HepG2 (cell line): ENCODE measurements around the gene SOCS7. TPM values are rescaled to one million over a fixed set of nuclear protein-coding genes. Genes with fewer than 3 reads are reported as not detected.

Experiments used
- ATAC-seq: fragments of 200-7000 bp; cut with Tn5 transposase; 3 replicates; pipeline ENCODE4 v1.9.1; 2020; ENCODE audit warnings: mild to moderate bottlenecking, moderate library complexity
- BruUV-seq: library from RNA; stranded (reverse); fragments of 400-500 nt; replicated peaks from 2 replicates; lab custom pipeline; 2021; lab: Mats Ljungman, UMichigan
- CTCF ChIA-PET: fragments of 300-600 bp; formaldehyde crosslinking; extraction: SDS; loops from one replicate; lab custom pipeline; 2021; ENCODE audit warnings: low total read pairs, inconsistent platforms, low intra/inter-chr PET ratio; lab: Yijun Ruan, JAX
- POLR2A ChIA-PET: fragments of 350-600 bp; sonication (Branson Sonifier 250); formaldehyde crosslinking; loops from one replicate; lab custom pipeline; 2020; ENCODE audit warnings: antibody characterized with exemption, inconsistent platforms; lab: Yijun Ruan, JAX
- DNase-seq: peaks from one replicate; pipeline ENCODE4 v3.0.0-alpha.2; 2015; ENCODE audit warnings: low spot score
- FAIRE-seq: peaks from 3 replicates; lab custom pipeline; 2011; peaks lifted over from hg19 to GRCh38; lab: Jason Lieb, UNC
- H2AFZ ChIP-seq: one replicate; pipeline ENCODE4 v1.6.1; 2011; ENCODE audit warnings: low read length, inconsistent platforms
- H3K27ac ChIP-seq: fragments of 300-600 bp; 3 replicates; pipeline ENCODE4 v1.8.0; 2011; ENCODE audit warnings: mixed run types, mild to moderate bottlenecking, mixed read lengths, low read length, inconsistent platforms; ENCODE audit not compliant: insufficient read depth; ENCODE audit errors: extremely low read length
- H3K27me3 ChIP-seq, 2 experiments: fragments of 200-600 bp in 1 of 2; 2 replicates in 1 of 2; 3 replicates in 1 of 2; pipeline versions ENCODE4 v1.6.0 to v1.8.0; 2011; ENCODE audit warnings: low read length in 2 of 2, mild to moderate bottlenecking in 2 of 2, moderate library complexity in 2 of 2, inconsistent platforms in 1 of 2; ENCODE audit not compliant: insufficient read depth in 2 of 2, control insufficient read depth in 1 of 2
- H3K36me3 ChIP-seq, 2 experiments: fragments of 200-600 bp in 1 of 2; replicated peaks in 1 of 2; 2 replicates in 1 of 2; 3 replicates in 1 of 2; pipeline versions ENCODE4 v1.5.1 to v1.8.0; 2011; ENCODE audit warnings: low read length in 2 of 2, inconsistent platforms in 1 of 2; ENCODE audit not compliant: insufficient read depth in 2 of 2, control insufficient read depth in 1 of 2
- H3K4me1 ChIP-seq: 2 replicates; pipeline ENCODE4 v1.5.1; 2012; ENCODE audit warnings: low read length, inconsistent platforms; ENCODE audit not compliant: insufficient read depth
- H3K4me2 ChIP-seq: 2 replicates; pipeline ENCODE4 v1.6.0; 2011; ENCODE audit warnings: low read depth, low read length, inconsistent platforms
- H3K4me3 ChIP-seq, 3 experiments: fragments of 200-600 bp in 1 of 3; sonication (generic), shearing (Covaris generic) in 1 of 3; replicated peaks in 1 of 3; 2 replicates each; pipeline ENCODE4 v1.5.1; 2011 to 2016; ENCODE audit warnings: low read length in 3 of 3, inconsistent platforms in 2 of 3, low read depth in 2 of 3, mild to moderate bottlenecking in 2 of 3, control low read depth in 1 of 3, mixed read lengths in 1 of 3; ENCODE audit not compliant: insufficient read depth in 1 of 3
- H3K79me2 ChIP-seq: one replicate; pipeline ENCODE4 v1.6.1; 2011; ENCODE audit warnings: low read length, inconsistent platforms; ENCODE audit not compliant: insufficient read depth
- H3K9ac ChIP-seq: 2 replicates; pipeline ENCODE4 v1.6.0; 2011; ENCODE audit warnings: mild to moderate bottlenecking, low read depth, low read length, inconsistent platforms; ENCODE audit not compliant: insufficient read depth
- H3K9me3 ChIP-seq: 2 replicates; pipeline ENCODE4 v1.5.1; 2012; ENCODE audit warnings: mild to moderate bottlenecking, low read length
- H4K20me1 ChIP-seq: 2 replicates; pipeline ENCODE4 v1.6.0; 2011; ENCODE audit warnings: inconsistent platforms, mild to moderate bottlenecking, low read length, moderate library complexity; ENCODE audit not compliant: insufficient read depth
- BHLHE40 ChIP-seq: IDR thresholded peaks from 2 replicates; pipeline ENCODE4 v1.6.1; 2011; ENCODE audit warnings: low read length, improper control_type of control experiment
- DR1 ChIP-seq: sonication (generic); formaldehyde crosslinking; IDR thresholded peaks from 2 replicates; pipeline ENCODE4 v1.8.0; 2021; ENCODE audit warnings: mild to moderate bottlenecking, missing genetic modification reagents, inconsistent platforms
- EZH2 ChIP-seq: conservative IDR thresholded peaks from 2 replicates; pipeline ENCODE4 v1.6.1; 2012; ENCODE audit warnings: mild to moderate bottlenecking, low read depth, low read length, moderate library complexity
- MTA1 ChIP-seq: sonication (generic); formaldehyde crosslinking; IDR thresholded peaks from 2 replicates; pipeline ENCODE4 v1.4.0; 2020; ENCODE audit warnings: missing genetic modification reagents, mild to moderate bottlenecking, borderline replicate concordance
- NFIC ChIP-seq: IDR thresholded peaks from 2 replicates; pipeline ENCODE4 v1.6.1; 2012; ENCODE audit warnings: mild to moderate bottlenecking, low read length, inconsistent platforms
- RXRA ChIP-seq: sonication (generic); formaldehyde crosslinking; IDR thresholded peaks from 2 replicates; pipeline ENCODE4 v1.5.1; 2020; ENCODE audit warnings: missing genetic modification reagents
- SALL1 ChIP-seq: sonication (generic); formaldehyde crosslinking; IDR thresholded peaks from 2 replicates; pipeline ENCODE4 v1.8.0; 2022; ENCODE audit warnings: mild to moderate bottlenecking, missing genetic modification reagents
- SMC3 ChIP-seq: IDR thresholded peaks from 2 replicates; pipeline ENCODE4 v1.6.1; 2011; ENCODE audit warnings: low read length, improper control_type of control experiment
- STAG1 ChIP-seq: sonication (generic); formaldehyde crosslinking; IDR thresholded peaks from 2 replicates; pipeline ENCODE4 v1.4.0; 2020; ENCODE audit warnings: missing genetic modification reagents
- TCF7 ChIP-seq: sonication (generic); IDR thresholded peaks from 2 replicates; pipeline ENCODE4 v1.6.1; 2016; ENCODE audit warnings: antibody characterized with exemption, low read depth
- YY1 ChIP-seq: IDR thresholded peaks from 2 replicates; pipeline ENCODE4 v1.6.1; 2011; ENCODE audit warnings: low read length, low read depth, moderate library complexity, mild to moderate bottlenecking; ENCODE audit not compliant: insufficient read depth, insufficient replicate concordance
- ZFYVE20 ChIP-seq: sonication (generic); formaldehyde crosslinking; IDR thresholded peaks from 2 replicates; pipeline ENCODE4 v1.8.0; 2023; ENCODE audit warnings: low read depth, mild to moderate bottlenecking, moderate library complexity, missing genetic modification reagents, borderline replicate concordance
- ZNF550 ChIP-seq: sonication (generic); formaldehyde crosslinking; IDR thresholded peaks from 2 replicates; pipeline ENCODE4 v1.4.0; 2020; ENCODE audit warnings: mild to moderate bottlenecking, missing genetic modification reagents, borderline replicate concordance
- ZSCAN25 ChIP-seq: sonication (generic); formaldehyde crosslinking; IDR thresholded peaks from 2 replicates; pipeline ENCODE4 v1.8.0; 2022; ENCODE audit warnings: mild to moderate bottlenecking, missing genetic modification reagents
- ZZZ3 ChIP-seq: sonication (generic); formaldehyde crosslinking; IDR thresholded peaks from 2 replicates; pipeline ENCODE4 v1.4.0; 2020; ENCODE audit warnings: missing genetic modification reagents, mild to moderate bottlenecking, borderline replicate concordance
- WGBS: methylation state at CpG from one replicate; pipeline ENCODE4 v1.1.6; 2017; ENCODE audit warnings: low lambda C conversion rate; 5-methylcytosine and 5-hydroxymethylcytosine counted together
- in situ Hi-C: cut with HindIII; loops from 2 replicates; pipeline ENCODE4 v1.10.0; 2017; ENCODE audit warnings: low pct_unique_long_range_greater_than_20kb; ENCODE audit not compliant: extremely low pct_ligation_motif_present
- intact Hi-C: fragments of 100-400 bp; cut with micrococcal nuclease; formaldehyde crosslinking; loops from one replicate; pipeline ENCODE4 v1.10.0; 2022; ENCODE audit not compliant: unreplicated experiment
- polyA plus RNA-seq, 8 experiments: library from polyadenylated mRNA; depleted of rRNA in 3 of 8; stranded (reverse) in 7 of 8; unstranded in 1 of 8; fragments of >200 nt; fragmentation: Illumina TruSeq in 4 of 8; extraction: Trizol in 4 of 8; gene quantifications; 2 replicates each; pipeline versions ENCODE4 v1.2.1 to v1.2.3, GENCODE V29; 2011 to 2016; ENCODE audit warnings: low read depth in 4 of 8, missing spikeins in 1 of 8, mixed read lengths in 1 of 8; ENCODE audit not compliant: insufficient read depth in 1 of 8
- total RNA-seq, 5 experiments: library from RNA; depleted of rRNA; stranded (reverse); fragments of >200 nt; fragmentation: Illumina TruSeq; extraction: Trizol; gene quantifications; 2 replicates each; pipeline ENCODE4 v1.2.3, GENCODE V29; 2016; ENCODE audit warnings: low read depth in 1 of 5
- TF ChIP-seq, protein P1 (sequence below): sonication (generic); formaldehyde crosslinking; IDR thresholded peaks from 2 replicates; pipeline ENCODE4 v1.5.1; 2020; ENCODE audit warnings: mild to moderate bottlenecking, missing genetic modification reagents, borderline replicate concordance

The SOCS7 gene
- total and polyA plus RNA-seq, 2 of the 13 experiments (the other 11 are each of a cell fraction or from before 2014, with no cell fraction given), result 19.2 to 24.2 TPM

- Histone ChIP-seq H3K4me3 (no peak overlapping the region), H3K9me3 (no peaks in the 10 kb centered on the region), H3K4me1 (no peaks in the 10 kb centered on the region), H3K36me3 (no peaks in the 10 kb centered on the region), H3K27ac (no peak overlapping the region), H3K9ac (no peak overlapping the region), H3K79me2 (no peaks in the 10 kb centered on the region), H2AFZ (no peak overlapping the region), H4K20me1 (no peaks in the 10 kb centered on the region; the same call in 1 of the 2 replicates), H3K4me2 (no peak overlapping the region), H3K27me3 (peaks cover 7 to 60% of the 10 kb centered on the region in 2 experiments; a peak in 4 of 5 replicates)
- FAIRE-seq (no peak), ATAC-seq (peak; percentile 10), DNase-seq (no peak)
- BruUV-seq, result no TSS peak
- 0% methylated on average over 3 of the region's 7 CpGs for WGBS
- POLR2A ChIA-PET, result no interaction called here
- CTCF ChIA-PET, result interaction anchor here (1.3 to 2.4 kb wide), 4 partner anchors 32 to 224 kb away, joined by 9 to 21 read pairs (median 15); no protein-coding TSS in a partner anchor
- in situ Hi-C loops (no loop called here), intact Hi-C loops (loop anchor here (1.0 to 2.0 kb wide), 2 partner anchors 31 to 41 kb away; no protein-coding TSS in a partner anchor)
- no peak for TF ChIP-seq SALL1 (CRISPR knock-in tag)
- TF ChIP-seq ZZZ3 (CRISPR knock-in tag), result 0 out of 2 replicates have a peak, but pooled peaks have one; percentile 37
- no peak for TF ChIP-seq ZFYVE20 (CRISPR knock-in tag)
- TF ChIP-seq MTA1 (CRISPR knock-in tag), result 0 out of 2 replicates have a peak, but pooled peaks have one; percentile 5
Observed at GRCh38 chr17:38443356-38444031, 91.8 kb downstream of the SOCS7 start.

- intact Hi-C loops, result loop anchor here (1.0 to 2.0 kb wide), 2 partner anchors 30 to 41 kb away; no protein-coding TSS in a partner anchor
- in situ Hi-C loops, result no loop called here
- Histone ChIP-seq H3K79me2 (no peaks in the 10 kb centered on the region), H3K4me1 (peaks cover 4% of the 10 kb centered on the region), H4K20me1 (no peaks in the 10 kb centered on the region; the same call in 1 of the 2 replicates), H3K27me3 (peaks cover 7 to 63% of the 10 kb centered on the region in 2 experiments; a peak in 4 of 5 replicates), H3K4me2 (no peak overlapping the region), H3K27ac (no peak overlapping the region), H3K9ac (no peak overlapping the region), H3K36me3 (no peaks in the 10 kb centered on the region), H3K9me3 (no peaks in the 10 kb centered on the region), H3K4me3 (no peak overlapping the region), H2AFZ (no peak overlapping the region)
- ATAC-seq (peak; percentile 95), DNase-seq (peak; percentile 57), FAIRE-seq (no peak)
- 6% methylated on average over 13 of the region's 14 CpGs for WGBS
- CTCF ChIA-PET, result interaction anchor here (1.3 to 2.4 kb wide), 4 partner anchors 31 to 223 kb away, joined by 9 to 21 read pairs (median 15); no protein-coding TSS in a partner anchor
- POLR2A ChIA-PET, result no interaction called here
- BruUV-seq, result no TSS peak
- peak; percentile 55; the same call in 1 of the 2 replicates for TF ChIP-seq BHLHE40
- TF ChIP-seq TCF7, result no peak
- TF ChIP-seq STAG1 (CRISPR knock-in tag), result peak; percentile 95
- TF ChIP-seq, protein P1, sequence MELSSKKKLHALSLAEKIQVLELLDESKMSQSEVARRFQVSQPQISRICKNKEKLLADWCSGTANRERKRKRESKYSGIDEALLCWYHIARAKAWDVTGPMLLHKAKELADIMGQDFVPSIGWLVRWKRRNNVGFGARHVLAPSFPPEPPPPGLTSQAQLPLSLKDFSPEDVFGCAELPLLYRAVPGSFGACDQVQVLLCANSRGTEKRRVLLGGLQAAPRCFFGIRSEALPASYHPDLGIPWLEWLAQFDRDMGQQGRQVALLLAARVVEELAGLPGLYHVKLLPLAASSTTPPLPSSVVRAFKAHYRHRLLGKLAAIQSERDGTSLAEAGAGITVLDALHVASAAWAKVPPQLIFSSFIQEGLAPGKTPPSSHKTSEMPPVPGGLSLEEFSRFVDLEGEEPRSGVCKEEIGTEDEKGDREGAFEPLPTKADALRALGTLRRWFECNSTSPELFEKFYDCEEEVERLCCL (CRISPR knock-in tag), result no peak
- TF ChIP-seq SMC3, result peak; percentile 78; the same call in 1 of the 2 replicates
- peak; percentile 54; the same call in 1 of the 2 replicates for TF ChIP-seq EZH2
- no peak for TF ChIP-seq ZNF550 (CRISPR knock-in tag)
- peak; percentile 36; the same call in 1 of the 2 replicates for TF ChIP-seq RXRA
- no peak for TF ChIP-seq NFIC
- TF ChIP-seq DR1 (CRISPR knock-in tag), result no peak
- peak; percentile 51 for TF ChIP-seq YY1
- 0 out of 2 replicates have a peak, but pooled peaks have one; percentile 34 for TF ChIP-seq ZSCAN25 (CRISPR knock-in tag)
Observed at GRCh38 chr17:38444151-38444550, 92.5 kb downstream of the SOCS7 start.
